ENCODE measurements around the gene CAMKK2. TPM values are rescaled to one million over a fixed set of nuclear protein-coding genes. Genes with fewer than 3 reads are reported as not detected.
"Not testable (repeated sequence)": the region's sequence is repeated elsewhere in the genome, so short reads cannot be mapped to it uniquely, and the experiment has no call there.

CAMKK2 gene
- total RNA-seq, 4 donors from 2014 or later = 17.5 to 155 (median 47.7) TPM

GRCh38 chr12:121209624-121210572 is 86.6 kb downstream of the CAMKK2 start, which contains the start of gene P2RX4:
Gene P2RX4, plus strand, starts transcription at chr12:121210129. Its CDS starts 36 bp downstream, at chr12:121210165.
- no peaks in the 10 kb centered on the region for H3K27me3 ChIP-seq
- in situ Hi-C loops (cut with MboI; ENCODE audit: low pct_ligation_motif_present in 1 of 4, low pct_unique_long_range_greater_than_20kb in 1 of 4, low sequenced_read_pairs in 3 of 4) = no loop called here
- WGBS, 2 donors (ENCODE audit: low coverage in 1 of 2) = 11 to 12% methylated on average over 5 to 50 of the region's 97 CpGs
- intact Hi-C loops (cut with DNase I; ENCODE audit: low total_unique reads) = no loop called here
- peak within 1 kb of the TSS; percentile 87 to 95 (median 88) for H3K4me3 ChIP-seq
- peak; percentile 94 for DNase-seq
- peak within 1 kb of the TSS; percentile 96 to 97 (median 96) for H3K27ac ChIP-seq
- TF ChIP-seq CTCF (IDR thresholded peaks at IDR 0.05) = peak in 4 of 5 experiments; percentile 26 to 45 (median 30)
- TF ChIP-seq EP300 (IDR thresholded peaks at IDR 0.05; ENCODE audit: low read depth) = no peak
- peak; percentile 86 to 98 (median 96) for TF ChIP-seq POLR2AphosphoS5 (IDR thresholded peaks at IDR 0.05)
- TF ChIP-seq POLR2A (IDR thresholded peaks at IDR 0.05) = peak; percentile 96
- no peaks in the 10 kb centered on the region for H3K9me3 ChIP-seq
- H3K36me3 ChIP-seq = no peaks in the 10 kb centered on the region
- peaks cover 12 to 39% (median 31%) of the 10 kb centered on the region in 4 donors for H3K4me1 ChIP-seq

GRCh38 chr12:121209221-121209620 is 87.3 kb downstream of the CAMKK2 start:
- in situ Hi-C loops (cut with MboI; ENCODE audit: low pct_ligation_motif_present in 1 of 4, low pct_unique_long_range_greater_than_20kb in 1 of 4, low sequenced_read_pairs in 3 of 4) (no loop called here), intact Hi-C loops (cut with DNase I; ENCODE audit: low total_unique reads) (no loop called here)
- no peaks in the 10 kb centered on the region for H3K9me3 ChIP-seq
- H3K27ac ChIP-seq = peak overlapping the region; percentile 96 to 97 (median 96)
- TF ChIP-seq EP300 (IDR thresholded peaks at IDR 0.05; ENCODE audit: low read depth) = no peak
- no peak for DNase-seq
- H3K4me3 ChIP-seq = peak overlapping the region in 3 of 4 donors; percentile 87 to 95 (median 87)
- 88% methylated on average over 15 of the region's 15 CpGs; no CpG with 5 or more reads in 1 of the 2 donors for WGBS, 2 donors (ENCODE audit: low coverage in 1 of 2)
- H3K4me1 ChIP-seq = peaks cover 8 to 33% (median 25%) of the 10 kb centered on the region in 4 donors
- no peaks in the 10 kb centered on the region for H3K27me3 ChIP-seq
- H3K36me3 ChIP-seq = no peaks in the 10 kb centered on the region

- H3K27ac ChIP-seq; H3K27me3 ChIP-seq; in situ Hi-C loops (cut with MboI; ENCODE audit: low pct_ligation_motif_present in 1 of 4, low pct_unique_long_range_greater_than_20kb in 1 of 4, low sequenced_read_pairs in 3 of 4); H3K9me3 ChIP-seq; H3K4me3 ChIP-seq; H3K36me3 ChIP-seq; intact Hi-C loops (cut with DNase I; ENCODE audit: low total_unique reads); DNase-seq: not testable (repeated sequence)
- peaks cover 8 to 26% (median 18%) of the 10 kb centered on the region in 4 donors for H3K4me1 ChIP-seq
- WGBS, 2 donors (ENCODE audit: low coverage in 1 of 2) = 93 to 95% methylated on average over 10 of the region's 10 CpGs
These were observed 87.9 kb downstream of the CAMKK2 start for GRCh38 chr12:121208571-121208970.

GRCh38 chr12:121205491-121205890 is 91.0 kb downstream of the CAMKK2 start:
- in situ Hi-C loops (cut with MboI; ENCODE audit: low pct_ligation_motif_present in 1 of 4, low pct_unique_long_range_greater_than_20kb in 1 of 4, low sequenced_read_pairs in 3 of 4) (no loop called here), intact Hi-C loops (cut with DNase I; ENCODE audit: low total_unique reads) (no loop called here)
- Histone ChIP-seq H3K27ac (no peak overlapping the region), H3K36me3 (no peaks in the 10 kb centered on the region), H3K4me1 (peaks cover 1 to 5% (median 3%) of the 10 kb centered on the region in 4 donors), H3K4me3 (no peak overlapping the region), H3K27me3 (no peaks in the 10 kb centered on the region), H3K9me3 (no peaks in the 10 kb centered on the region)
- WGBS, 2 donors (ENCODE audit: low coverage in 1 of 2) = 74 to 75% methylated on average over 7 of the region's 7 CpGs
- no peak for DNase-seq
- TF ChIP-seq POLR2A (IDR thresholded peaks at IDR 0.05) (no peak), POLR2AphosphoS5 (IDR thresholded peaks at IDR 0.05) (no peak), CTCF (IDR thresholded peaks at IDR 0.05) (no peak), EP300 (IDR thresholded peaks at IDR 0.05; ENCODE audit: low read depth) (no peak)

GRCh38 chr12:121203482-121203881 is 93.0 kb downstream of the CAMKK2 start:
- Histone ChIP-seq H3K4me1 (no peaks in the 10 kb centered on the region), H3K27me3 (no peaks in the 10 kb centered on the region), H3K4me3 (no peak overlapping the region), H3K36me3 (no peaks in the 10 kb centered on the region), H3K27ac (no peak overlapping the region), H3K9me3 (no peaks in the 10 kb centered on the region)
- intact Hi-C loops (cut with DNase I; ENCODE audit: low total_unique reads) (no loop called here), in situ Hi-C loops (cut with MboI; ENCODE audit: low pct_ligation_motif_present in 1 of 4, low pct_unique_long_range_greater_than_20kb in 1 of 4, low sequenced_read_pairs in 3 of 4) (no loop called here)
- no peak for TF ChIP-seq POLR2AphosphoS5 (IDR thresholded peaks at IDR 0.05)
- TF ChIP-seq CTCF (IDR thresholded peaks at IDR 0.05) = no peak
- TF ChIP-seq POLR2A (IDR thresholded peaks at IDR 0.05) = no peak
- no peak for TF ChIP-seq EP300 (IDR thresholded peaks at IDR 0.05; ENCODE audit: low read depth)
- DNase-seq = no peak
- 86 to 90% methylated on average over 6 to 11 of the region's 11 CpGs for WGBS, 2 donors (ENCODE audit: low coverage in 1 of 2)

Measured in transverse colon (tissue), 4 donors.